ENCODE results near the gene GNL2.
"Not testable (repeated sequence)": the region's sequence is repeated elsewhere in the genome, so short reads cannot be mapped to it uniquely, and the experiment has no call there.

The GNL2 gene

DNA sequence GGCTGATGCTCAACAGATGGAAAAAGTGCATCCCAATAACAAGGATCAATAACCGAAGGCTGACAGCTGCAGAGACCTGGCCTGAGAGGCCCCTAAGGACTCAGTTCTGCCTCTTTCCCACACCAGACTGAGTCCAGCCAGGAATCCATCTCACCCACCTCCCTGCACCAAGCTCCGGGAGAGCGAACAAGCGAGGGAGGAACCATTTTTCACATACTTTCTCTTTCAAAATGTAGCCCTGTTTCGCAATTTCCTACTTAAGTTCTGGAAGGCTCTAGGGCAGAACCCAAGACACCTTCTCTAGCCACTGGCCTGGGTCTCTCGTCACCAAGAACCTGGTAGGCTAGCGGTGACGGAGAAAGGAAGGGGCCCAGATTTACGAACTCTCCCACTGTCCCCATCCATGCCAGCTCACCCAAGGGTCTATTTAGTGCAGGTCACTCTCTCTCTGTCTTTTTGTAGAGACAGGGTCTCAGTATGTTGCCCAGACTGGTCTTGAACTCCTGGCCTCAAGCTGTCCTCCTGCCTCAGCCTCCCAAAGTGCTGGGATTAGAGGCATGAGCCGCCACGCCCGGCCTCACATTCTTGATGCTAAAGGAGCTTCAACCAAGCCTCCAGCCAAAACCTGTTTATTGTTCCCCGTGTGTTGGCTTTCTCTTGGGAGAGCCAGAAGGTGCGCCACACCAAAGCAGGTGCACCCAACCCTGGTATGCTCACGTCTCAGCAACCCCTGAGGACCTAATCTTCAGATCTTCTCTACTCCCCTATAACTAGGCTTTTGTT lies 10.9 kb upstream of the GNL2 start:
- no peak for DNase-seq

DNA sequence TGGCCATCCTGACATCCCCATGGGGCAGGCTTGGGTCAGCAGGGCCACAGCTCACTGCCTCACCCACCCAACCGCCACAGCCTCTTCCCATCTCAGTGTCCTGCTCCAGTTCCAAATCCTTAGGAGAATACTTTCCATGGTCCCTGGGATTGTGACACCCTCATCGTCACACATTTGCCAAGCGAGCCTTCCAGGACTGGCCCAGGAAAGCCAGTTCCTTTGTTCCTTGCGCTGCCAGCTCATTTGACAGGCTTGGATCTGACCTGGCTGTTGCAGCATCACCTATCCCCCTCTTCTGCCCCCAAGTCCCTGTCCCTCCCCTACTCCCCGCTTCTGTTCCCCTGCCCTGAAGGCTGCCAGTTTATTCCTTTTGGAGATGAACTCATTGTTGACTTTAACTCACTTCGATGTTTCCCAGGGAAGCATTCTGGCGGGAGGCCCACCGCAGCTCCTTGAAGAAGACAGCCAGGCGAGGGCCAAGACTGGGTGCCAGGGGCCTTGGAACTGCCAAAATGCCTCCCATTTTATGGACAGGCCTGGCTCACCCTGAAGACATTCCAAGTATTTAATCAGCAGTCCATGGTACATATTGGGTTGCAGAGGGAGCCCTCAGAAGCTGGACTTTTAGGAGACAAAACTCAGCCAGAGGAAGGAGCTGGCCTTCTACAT lies 10.2 kb upstream of the GNL2 start:
- no peak for DNase-seq

DNA sequence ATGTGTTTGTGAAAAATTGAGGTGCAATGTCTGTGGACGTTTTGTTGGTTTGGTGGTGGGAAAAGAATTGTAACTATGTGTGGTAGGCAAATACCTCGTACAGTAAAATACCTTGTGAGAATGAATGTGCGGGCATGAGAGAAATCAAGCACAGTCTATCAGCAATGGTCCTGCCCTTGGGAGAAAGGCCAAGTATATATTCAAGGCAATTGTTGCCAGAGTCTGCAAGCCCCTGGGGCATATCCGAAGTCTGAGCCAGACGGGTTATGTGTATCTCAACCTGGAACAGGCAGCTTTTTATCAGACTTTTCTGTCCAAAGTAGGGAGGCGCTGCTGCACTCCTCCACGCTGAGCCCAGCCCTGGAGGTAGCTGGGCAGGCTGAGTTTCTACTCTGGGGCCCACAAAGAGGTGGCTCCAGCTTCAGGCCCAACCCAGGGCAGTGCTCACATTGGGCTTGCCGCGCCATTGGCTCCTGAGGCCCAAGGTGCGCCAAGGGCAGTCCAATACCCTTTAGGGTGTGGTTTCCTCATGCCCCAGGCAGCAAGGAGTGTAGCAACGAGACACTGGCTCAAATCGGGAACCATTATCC lies 9.4 kb upstream of the GNL2 start:
- DNase-seq, result no peak

DNA sequence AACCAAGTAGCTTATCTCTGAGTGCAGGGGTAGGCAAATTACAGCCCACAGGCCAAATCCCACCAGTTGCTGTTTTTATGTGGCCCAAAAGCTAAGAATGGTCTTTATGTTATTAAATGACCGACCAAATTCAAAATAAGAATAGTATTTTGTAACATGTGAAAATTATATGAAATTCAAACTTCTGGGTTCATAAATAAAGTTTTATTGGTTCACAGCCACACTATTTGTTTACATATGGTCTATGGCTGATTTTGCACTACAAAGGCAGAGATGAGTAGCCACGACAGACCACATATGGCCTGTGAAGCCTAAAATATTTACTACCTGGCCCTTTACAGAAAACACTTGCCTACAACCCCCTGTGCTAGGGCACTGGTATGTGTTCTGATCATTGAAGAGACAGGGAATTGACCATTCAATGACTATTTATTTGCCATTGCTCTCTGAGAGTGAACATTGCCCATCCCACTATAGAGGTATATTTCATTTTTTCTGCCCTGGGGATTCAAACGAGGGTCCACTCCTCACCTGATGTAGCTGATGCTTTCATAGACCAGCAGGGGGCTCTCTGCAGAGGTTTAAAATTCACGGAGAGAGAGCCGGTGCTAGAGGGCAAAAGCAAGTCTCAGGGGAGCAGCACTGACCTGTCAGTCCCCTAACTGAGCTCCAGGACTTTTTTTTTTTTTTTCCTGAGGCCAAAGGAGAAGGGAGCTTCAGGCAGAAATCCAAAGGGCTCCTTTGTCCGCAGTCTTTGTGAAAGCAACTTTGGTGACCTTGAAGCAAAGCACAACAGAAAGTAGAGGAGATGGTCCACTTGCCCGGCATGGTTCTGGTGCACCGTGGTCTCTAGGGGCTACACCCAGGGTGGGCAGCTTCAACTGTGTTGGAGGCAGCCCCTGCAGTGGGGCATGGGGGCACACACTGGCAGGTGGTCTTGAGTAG lies 7.3 kb upstream of the GNL2 start:
- no peak for DNase-seq

DNA sequence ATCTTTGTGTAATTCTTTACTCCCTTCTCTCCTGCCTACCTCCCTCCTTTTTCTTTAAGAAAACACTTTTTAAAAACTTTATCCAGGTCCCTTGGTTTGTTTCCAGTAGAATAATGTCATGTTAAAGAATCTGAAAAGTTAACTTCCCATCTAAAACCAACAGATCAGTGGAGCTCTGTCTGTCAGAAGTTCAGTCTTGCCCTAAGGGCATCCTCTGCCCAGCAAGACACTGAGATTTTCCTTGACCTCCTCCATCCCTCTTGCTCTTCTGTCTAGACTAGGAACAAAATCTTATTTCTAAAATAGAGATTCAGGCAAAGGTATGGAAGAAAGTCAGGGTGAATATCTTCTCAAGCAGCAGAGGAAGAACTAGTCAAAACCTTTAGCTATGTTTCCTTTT lies 5.7 kb upstream of the GNL2 start:
- no peak for DNase-seq

DNA sequence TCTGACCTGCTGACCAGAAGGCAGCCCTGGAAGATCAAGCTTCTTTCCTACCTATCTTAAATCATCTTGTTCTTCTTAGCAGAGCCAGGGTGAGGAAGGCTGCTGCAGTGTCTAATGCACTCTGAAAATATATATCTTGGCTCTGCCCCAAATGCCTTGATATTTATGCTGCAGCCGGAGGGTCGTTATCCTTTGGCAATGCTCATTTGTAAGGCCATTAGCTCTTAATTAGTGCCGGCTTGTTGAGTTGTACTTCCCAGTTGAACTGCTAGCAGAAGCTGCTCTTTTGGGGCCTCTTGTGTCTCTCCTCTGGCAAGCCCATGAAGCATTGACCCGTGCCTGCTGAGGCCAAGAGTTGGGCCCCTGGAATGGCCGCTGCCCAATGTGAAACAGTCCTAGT lies 4.2 kb upstream of the GNL2 start:
- no peak for DNase-seq

DNA sequence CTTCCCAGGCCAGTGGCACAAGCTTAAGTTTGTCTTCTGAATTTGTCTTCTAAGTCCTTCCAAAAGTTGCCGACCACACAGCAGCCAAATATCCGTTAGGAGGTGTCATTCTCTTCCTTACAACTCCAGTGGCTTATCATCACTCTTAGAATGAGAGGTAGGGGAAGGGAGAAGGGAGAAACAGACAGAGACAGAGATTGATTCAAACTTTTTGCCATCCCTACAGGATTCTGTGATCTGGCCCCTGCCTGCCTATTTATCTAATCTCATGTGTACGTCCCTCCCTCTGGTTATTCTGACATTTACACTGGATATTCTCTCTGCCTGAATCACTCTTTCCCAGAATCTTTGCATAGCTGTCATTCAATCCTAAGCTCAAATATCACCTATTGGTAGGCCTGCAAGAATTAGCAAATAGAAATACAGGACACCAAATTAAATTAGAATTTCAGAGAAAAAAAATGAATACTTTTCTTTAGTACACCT lies 488 bp upstream of the GNL2 start:
- DNase-seq, result no peak

DNA sequence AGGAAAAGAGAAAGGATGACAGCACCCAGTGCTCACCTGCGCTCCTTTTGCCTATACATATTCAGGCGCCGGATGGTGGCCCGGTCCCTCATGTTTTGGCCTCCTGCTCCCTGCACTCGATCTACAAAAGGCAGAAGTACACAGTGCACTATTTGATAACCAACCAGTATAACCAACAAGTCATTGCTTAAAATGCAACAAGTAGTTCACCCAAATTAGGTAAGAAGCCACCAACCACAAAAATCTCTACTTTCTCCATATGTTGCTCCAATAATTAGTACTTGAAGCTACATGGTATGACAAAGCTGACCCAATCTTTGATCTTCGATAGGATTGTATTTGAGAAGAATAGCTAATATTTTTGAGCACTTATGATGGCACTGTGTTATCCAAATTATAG lies 2.0 kb downstream of the GNL2 start:
- DNase-seq, result no peak

DNA sequence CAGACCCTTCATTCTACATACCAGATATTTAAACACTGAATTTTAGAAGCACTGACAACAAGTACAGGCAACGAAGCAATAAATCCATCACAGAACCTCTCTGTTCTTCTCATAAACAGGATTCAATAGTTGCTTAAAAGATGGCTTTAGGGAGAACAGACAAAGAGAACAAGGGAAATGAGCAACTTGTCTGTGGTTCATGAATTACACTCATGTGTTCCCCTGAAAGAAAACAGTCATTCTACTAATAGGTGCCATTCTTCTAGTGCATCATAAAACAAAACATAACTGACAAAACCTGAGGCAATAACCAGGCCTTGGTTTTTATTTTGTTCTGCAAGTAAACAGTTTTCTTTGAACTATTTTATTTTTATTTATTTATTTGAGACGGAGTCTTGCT lies 6.8 kb downstream of the GNL2 start:
- no peak for DNase-seq

DNA sequence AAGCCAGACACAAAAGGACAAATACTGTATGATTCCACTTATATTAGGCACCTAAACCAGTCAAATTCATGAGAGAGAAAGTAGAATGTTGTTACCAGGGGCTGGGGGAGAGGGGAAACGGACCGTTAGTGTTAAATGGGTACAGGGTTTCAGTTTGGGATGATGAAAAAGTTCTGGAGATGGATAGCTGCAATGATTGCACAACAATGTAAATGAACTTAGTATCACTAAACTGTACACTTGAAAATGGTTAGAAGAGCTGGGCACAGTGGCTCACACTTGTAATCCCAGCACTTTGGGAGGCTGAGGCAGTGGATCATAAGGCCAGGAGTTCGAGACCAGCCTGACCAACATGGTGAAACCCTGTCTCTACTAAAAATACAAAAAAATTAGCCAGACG lies 11.2 kb downstream of the GNL2 start:
- not testable (repeated sequence) for DNase-seq

DNA sequence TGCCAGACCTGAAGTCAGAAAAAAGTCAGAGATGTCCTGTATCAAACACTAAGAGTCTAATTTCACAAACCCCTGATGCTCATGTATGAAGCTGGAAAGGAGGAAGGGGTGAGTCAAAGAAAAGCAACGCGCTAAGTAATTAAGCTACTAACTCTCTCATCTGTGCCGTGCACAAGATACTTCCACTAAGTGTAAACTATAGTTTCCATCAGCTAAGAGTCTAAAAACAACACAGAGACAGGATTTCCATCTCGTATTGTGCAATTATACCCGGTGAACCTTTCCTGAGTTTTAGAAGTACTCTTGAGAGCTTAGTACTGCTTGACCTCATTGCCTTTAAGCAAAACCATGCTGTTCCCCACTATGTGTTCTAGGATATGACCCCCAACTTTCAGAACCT lies 20.0 kb downstream of the GNL2 start:
- no peak for DNase-seq

DNA sequence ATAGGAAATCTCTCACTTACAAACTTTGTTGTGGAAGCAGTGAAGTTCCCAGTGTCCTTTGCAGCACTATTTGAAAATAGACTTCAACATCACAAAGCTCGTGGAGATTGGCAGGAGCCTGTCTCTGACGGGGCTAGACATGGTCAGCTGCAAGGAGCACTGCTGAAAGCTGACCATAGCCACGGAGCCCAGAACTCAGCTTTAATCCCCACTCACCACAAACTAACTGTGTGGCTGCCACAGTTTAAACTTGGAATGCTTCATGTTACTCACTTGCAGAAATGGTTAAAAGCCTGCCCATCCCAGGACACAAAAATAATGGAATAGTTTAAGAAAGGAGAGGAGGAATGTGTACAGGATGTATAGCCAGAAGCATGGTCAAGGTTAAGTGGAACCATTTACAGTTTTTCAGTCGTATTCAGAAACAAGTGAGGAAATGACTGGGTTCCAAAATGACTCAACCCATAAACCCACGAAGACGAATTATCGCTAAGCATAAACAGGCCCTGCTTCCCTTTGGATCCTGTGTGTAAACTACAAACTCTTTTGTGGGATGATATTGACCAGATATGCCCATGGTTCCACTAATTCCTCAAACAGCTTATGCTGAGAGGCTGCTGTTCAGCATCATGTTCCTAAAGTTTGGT lies 20.8 kb downstream of the GNL2 start:
- DNase-seq, result no peak

DNA sequence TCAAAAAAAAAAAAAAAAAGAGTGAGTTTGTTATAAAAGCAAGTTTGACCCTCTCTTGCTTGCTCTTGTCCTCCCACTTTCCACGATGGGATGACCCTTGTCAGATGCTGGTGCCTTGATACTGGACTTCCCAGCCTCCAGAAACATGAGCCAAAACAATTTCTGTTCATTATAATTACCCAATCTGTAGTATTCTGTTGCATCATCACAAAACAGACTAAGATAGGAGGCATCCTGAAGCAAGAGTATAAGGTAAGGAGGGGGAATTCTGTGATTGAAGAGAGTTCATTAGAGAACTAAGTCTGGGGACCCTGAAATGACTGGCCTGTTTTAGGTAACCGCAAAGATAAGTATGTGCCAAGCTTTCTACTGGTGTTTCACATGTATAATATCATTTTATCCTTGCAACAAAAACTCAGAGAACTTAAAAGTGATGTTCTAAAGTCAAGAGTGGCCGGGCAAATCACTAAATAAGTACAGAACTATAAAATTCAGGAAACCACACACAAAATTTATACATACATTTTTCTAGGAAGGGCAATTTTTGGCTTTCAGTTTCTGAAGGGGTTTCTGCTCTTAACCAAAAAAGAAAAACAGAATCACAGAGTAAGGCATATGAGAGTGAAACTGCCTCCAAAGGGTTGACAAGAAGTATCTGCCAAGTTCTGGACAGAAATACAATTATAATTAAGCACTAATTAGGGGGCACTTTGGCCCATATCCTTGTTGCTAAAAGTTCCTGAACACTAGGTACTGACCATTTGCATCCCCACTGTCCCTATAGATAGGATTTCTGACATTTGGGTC lies 25.0 kb downstream of the GNL2 start:
- DNase-seq, result no peak

DNA sequence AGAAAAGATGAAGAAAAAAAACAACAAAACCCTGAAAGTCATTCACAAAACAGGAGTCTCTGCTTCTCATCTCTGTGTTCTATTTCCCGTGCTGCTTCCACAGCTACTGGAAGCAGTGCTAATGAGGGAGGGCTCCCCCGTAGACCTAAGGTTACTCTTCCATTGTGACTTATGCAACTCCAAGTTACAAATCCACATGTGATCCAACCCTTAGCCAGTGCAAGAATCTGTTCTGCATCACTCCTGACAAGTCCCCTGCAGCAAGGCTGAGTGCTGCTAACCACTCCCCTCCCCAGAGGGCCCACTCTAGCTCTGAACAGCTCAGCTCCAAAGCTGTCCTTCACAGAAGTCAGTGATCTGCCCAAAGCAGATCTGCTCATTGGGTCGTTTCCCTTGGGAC lies 28.7 kb downstream of the GNL2 start:
- DNase-seq, result no peak

DNA sequence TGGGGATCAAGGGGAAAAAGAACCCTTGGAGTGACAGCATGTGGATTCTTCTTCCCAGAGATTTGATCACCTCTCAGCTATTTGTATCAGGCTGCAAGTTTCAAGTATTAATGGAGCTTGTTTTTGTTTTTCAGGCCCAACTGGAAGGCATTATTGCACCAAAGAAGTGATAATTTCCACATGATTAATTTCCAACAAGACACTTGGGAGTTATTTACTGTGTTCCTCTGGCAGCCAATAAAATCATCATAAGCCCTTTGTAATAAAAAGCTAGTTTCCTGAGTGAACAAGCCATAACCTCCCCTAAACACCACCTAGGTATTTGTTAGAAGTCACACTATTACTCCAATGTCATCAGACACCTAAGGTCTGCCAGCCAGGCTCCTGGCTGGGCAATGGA lies 30.8 kb downstream of the GNL2 start:
- no peak for DNase-seq

DNA sequence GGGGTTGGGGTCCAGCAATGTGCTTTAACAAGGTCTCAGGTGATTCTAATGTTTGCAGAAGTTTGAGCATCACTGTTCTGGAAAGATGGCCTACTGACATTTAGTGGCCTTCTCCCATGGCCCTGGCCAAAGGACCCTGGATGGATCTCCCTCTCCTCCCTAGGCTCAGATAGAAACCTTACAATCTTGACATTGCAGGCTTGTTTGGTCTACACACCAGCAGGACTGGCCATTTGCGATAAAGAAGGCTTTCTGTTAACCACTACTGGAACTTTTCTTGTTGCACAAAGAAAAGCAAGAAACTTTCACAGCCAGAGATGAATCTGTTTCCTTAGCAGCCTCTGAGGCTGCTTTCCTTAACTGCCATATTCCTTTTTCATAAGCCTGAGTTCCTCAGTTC lies 32.8 kb downstream of the GNL2 start:
- no peak for DNase-seq

DNA sequence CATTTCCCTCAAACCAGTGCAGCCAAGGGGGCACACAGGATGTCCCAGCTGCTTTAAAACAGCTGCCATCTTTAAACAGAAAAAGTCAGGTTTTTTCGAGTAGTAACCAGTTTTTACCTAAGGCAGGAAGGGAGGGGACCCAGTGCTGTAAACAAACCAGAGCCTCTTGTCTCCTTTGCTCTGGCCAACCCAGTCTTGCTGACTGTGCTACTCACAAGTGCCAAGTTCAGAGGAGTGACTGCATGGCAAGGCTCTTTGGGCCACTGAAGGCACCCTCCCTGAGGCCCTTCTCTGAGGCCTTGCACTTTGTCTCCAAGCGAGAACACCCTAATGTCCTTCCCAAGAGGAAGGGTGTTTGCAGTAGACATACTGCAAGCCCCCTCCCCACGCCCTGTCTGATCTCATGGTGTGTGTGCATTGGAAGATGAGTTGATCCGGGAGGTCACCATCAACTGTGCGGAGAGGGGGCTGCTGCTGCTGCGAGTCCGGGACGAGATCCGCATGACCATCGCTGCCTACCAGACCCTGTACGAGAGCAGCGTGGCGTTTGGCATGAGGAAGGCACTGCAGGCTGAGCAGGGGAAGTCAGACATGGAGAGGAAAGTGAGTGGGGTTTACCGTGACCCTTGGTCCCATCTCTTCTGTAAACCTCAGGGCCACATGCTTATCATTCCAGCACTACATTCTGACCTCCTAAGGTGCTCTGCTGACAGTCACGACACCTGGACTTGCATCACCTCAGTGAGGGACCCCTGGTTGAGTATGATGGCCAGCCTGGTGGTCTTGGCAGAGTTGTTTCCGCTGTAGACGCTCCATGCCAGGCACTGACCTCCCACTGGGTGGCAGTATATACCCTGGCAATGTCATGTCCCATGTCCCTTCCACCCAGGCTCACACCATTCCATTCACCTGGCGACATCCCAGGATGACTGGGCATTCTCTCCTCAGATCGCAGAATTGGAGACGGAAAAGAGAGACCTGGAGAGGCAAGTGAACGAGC lies 34.3 kb downstream of the GNL2 start:
- DNase-seq, result no peak

DNA sequence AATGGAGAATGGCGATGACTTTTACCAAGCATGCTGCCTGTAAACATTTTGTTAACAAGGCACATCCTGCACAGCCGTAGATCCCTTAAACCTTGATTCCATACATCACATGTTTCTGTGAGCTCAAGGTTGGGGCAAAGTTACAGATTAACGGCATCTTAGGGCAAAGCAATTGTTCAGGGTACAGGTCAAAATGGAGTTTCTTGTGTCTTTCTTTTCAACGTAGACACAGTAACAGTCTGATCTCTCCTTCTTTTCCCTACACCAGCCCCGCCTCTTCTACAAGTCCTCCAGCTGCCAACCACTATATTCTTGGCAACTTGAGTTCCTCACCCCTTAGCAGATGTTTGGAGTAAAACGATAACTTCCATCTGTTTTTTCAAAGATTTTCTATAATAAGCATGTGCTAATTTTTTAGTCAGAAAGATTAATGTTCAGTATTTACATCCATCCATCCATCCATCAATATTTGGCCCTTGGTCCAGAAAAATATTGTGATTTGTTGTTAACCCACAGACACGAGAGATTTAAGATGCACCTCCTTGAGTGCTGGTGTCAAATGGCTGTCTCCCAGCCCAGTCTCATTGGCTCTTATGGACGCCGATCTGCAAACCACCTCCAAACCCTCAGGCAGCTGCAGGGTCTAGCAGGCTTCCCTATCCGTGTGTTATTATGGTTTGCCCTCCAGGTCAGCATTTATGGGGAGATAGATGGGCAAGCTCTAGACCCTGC lies 35.2 kb downstream of the GNL2 start:
- DNase-seq, result no peak

DNA sequence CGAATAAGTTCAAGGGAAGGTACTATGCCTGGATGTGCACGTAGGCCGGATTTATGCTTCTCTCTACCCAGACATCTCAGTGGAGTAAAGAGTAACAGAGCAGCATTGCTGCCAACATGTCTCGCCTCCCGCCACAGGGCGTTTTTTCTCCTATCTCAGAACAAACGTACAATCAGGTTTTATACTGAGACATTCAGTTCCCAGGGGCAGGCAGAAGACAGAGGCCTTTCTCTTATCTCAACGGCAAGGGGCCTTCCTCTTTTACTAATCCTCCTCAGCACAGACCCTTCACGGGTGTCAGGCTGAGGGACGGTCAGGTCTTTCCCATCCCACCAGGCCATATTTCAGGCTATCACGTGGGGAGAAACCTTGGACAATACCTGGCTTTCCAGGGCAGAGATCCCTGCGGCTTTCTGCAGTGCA lies 35.8 kb downstream of the GNL2 start:
- not testable (repeated sequence) for DNase-seq

DNA sequence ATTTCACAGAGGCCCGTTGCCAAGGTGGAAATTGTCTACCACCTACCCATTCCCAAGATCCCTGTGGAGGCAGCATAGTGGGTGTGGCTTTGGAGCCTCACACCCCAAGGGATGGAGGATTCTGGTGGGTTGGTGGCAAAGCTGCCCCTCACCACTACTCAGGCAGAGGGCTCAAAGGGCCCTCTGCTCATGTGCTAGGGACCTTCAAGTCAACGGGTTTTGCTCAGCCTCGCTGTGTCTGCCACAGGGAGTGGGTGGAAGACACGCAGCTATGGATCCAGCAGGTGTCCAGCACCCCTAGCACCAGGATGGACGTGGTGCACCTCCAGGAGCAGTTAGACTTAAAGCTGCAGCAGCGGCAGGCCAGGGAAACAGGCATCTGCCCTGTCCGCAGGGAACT lies 36.7 kb downstream of the GNL2 start:
- DNase-seq, result no peak

All from NCI-H524 treated with DMSO at 0.1 percent for 48 hours (cell line).